T-helper 1 cell treated with Interleukin-12 subunit alpha and Interleukin-12 subunit beta and Interleukin-4 antibody, amounts not matched to agents 30 μg/mL and 1 μg/mL, for 36 hours (primary cell): Measurements from ENCODE around the gene RPS21.

Source experiments
- H3K27ac Mint-ChIP-seq: one replicate; pipeline ENCODE4 v1.8.0; 2021; ENCODE audit warnings: mild to moderate bottlenecking, mixed read lengths
- H3K27me3 Mint-ChIP-seq: one replicate; pipeline ENCODE4 v1.8.0; 2021; ENCODE audit warnings: low read depth, mixed read lengths
- H3K36me3 Mint-ChIP-seq: one replicate; pipeline ENCODE4 v1.8.0; 2021; ENCODE audit warnings: low read depth, mixed read lengths
- H3K4me1 Mint-ChIP-seq: one replicate; pipeline ENCODE4 v1.8.0; 2021; ENCODE audit warnings: low read depth, mixed read lengths
- H3K4me3 Mint-ChIP-seq: one replicate; pipeline ENCODE4 v1.8.0; 2021; ENCODE audit warnings: mild to moderate bottlenecking, moderate library complexity, mixed read lengths
- H3K9me3 Mint-ChIP-seq: one replicate; pipeline ENCODE4 v1.8.0; 2021; ENCODE audit warnings: mixed read lengths

The RPS21 gene

GRCh38 chr20:62430866-62431447, 44.1 kb downstream of the RPS21 start:
- Mint-ChIP-seq H3K4me3 (no peak overlapping the region), H3K27me3 (peaks cover 21% of the 10 kb centered on the region), H3K4me1 (no peaks in the 10 kb centered on the region), H3K36me3 (no peaks in the 10 kb centered on the region), H3K9me3 (no peaks in the 10 kb centered on the region), H3K27ac (no peak overlapping the region)

- Mint-ChIP-seq H3K27me3 (peaks cover 21% of the 10 kb centered on the region), H3K36me3 (no peaks in the 10 kb centered on the region), H3K9me3 (no peaks in the 10 kb centered on the region), H3K27ac (no peak overlapping the region), H3K4me1 (no peaks in the 10 kb centered on the region), H3K4me3 (no peak overlapping the region)
Measured at GRCh38 chr20:62433658-62434497, 47.0 kb downstream of the RPS21 start.

GRCh38 chr20:62436692-62437091, 49.8 kb downstream of the RPS21 start:
- no peak overlapping the region for H3K27ac Mint-ChIP-seq
- no peaks in the 10 kb centered on the region for H3K4me1 Mint-ChIP-seq
- H3K4me3 Mint-ChIP-seq = no peak overlapping the region
- H3K36me3 Mint-ChIP-seq = no peaks in the 10 kb centered on the region
- no peaks in the 10 kb centered on the region for H3K9me3 Mint-ChIP-seq
- peaks cover 21% of the 10 kb centered on the region for H3K27me3 Mint-ChIP-seq

GRCh38 chr20:62437496-62437895, 50.6 kb downstream of the RPS21 start:
- H3K4me3 Mint-ChIP-seq = no peak overlapping the region
- no peaks in the 10 kb centered on the region for H3K4me1 Mint-ChIP-seq
- peaks cover 21% of the 10 kb centered on the region for H3K27me3 Mint-ChIP-seq
- no peaks in the 10 kb centered on the region for H3K9me3 Mint-ChIP-seq
- H3K27ac Mint-ChIP-seq = no peak overlapping the region
- H3K36me3 Mint-ChIP-seq = no peaks in the 10 kb centered on the region

- Mint-ChIP-seq H3K27ac (no peak overlapping the region), H3K36me3 (no peaks in the 10 kb centered on the region), H3K27me3 (peaks cover 21% of the 10 kb centered on the region), H3K4me3 (no peak overlapping the region), H3K4me1 (no peaks in the 10 kb centered on the region), H3K9me3 (no peaks in the 10 kb centered on the region)
Measured at GRCh38 chr20:62437927-62438326, 51.0 kb downstream of the RPS21 start.
